Keratinocyte (primary cell): ENCODE measurements around the gene ARHGAP22.

Experiments used
- CTCF ChIP-seq, 3 experiments: IDR thresholded peaks in 1 of 3; conservative IDR thresholded peaks in 1 of 3; optimal IDR thresholded peaks in 1 of 3; 2 replicates in 2 of 3; 3 replicates in 1 of 3; pipeline versions ENCODE3 to v1.5.1; 2011; ENCODE audit warnings: low read length in 3 of 3, mild to moderate bottlenecking in 3 of 3, moderate library complexity in 2 of 3, control low read depth in 1 of 3, inconsistent platforms in 1 of 3; ENCODE audit not compliant: insufficient read depth in 2 of 3; ENCODE audit errors: extremely low read depth in 1 of 3
- EZH2 ChIP-seq: IDR thresholded peaks from one replicate; pipeline ENCODE4 v1.6.1; 2012; ENCODE audit warnings: inconsistent platforms, mild to moderate bottlenecking, low read length, moderate library complexity

DNA sequence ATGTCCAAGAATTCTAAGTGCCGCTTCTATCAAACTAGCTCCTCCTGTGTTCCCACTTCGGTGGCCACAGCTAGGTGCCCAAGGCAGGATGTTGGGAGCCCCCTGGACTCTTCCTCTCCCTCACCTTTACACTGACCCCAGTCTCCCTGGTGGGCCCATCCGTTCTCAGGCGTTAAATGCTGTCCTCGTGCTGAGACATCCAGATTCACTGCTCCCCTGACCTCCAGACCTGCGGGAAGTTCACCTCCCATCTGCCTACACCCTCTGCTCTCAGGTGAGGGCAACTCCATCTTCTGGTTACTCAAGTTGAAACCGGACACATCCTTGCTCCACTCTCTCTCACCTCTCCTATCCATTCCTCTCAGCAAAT, 114.3 kb downstream of the ARHGAP22 start:
- TF ChIP-seq CTCF (optimal IDR thresholded peaks at IDR 0.05 in 1 of 3, IDR thresholded peaks at IDR 0.05 in 1 of 3, conservative IDR thresholded peaks at IDR 0.05 in 1 of 3; ENCODE audit: extremely low read depth in 1 of 3, insufficient read depth in 2 of 3, low read length in 3 of 3) (no peak), EZH2 (no peak)
